ENCODE data around the gene WFIKKN1. TPM values are rescaled to one million over a fixed set of nuclear protein-coding genes. Genes with fewer than 3 reads are reported as not detected.

Gene WFIKKN1
- total RNA-seq, 1 donor: 0.27 TPM

- DNase-seq (ENCODE audit: low read depth in 2 of 3, low spot score in 2 of 3): no peak
Observed at GRCh38 chr16:681746-682427, 51.1 kb downstream of the WFIKKN1 start.

GRCh38 chr16:682493-683395, 52.0 kb downstream of the WFIKKN1 start:
- no peak for DNase-seq (ENCODE audit: low read depth in 2 of 3, low spot score in 2 of 3)

- no peak for DNase-seq (ENCODE audit: low read depth in 2 of 3, low spot score in 2 of 3)
Observed at GRCh38 chr16:683396-684070, 52.7 kb downstream of the WFIKKN1 start.

Other genes starting within 250 kb of the WFIKKN1 start
- gene PGAP6, start 249.0 kb upstream of the WFIKKN1 start, total RNA-seq: 88.3 TPM
- gene NME4, start 233.8 kb upstream of the WFIKKN1 start, total RNA-seq: 170 TPM
- gene DECR2, start 229.1 kb upstream of the WFIKKN1 start, total RNA-seq: 13.5 TPM
- 23.4 TPM for gene RAB11FIP3, start 205.3 kb upstream of the WFIKKN1 start, total RNA-seq
- gene CAPN15, start 103.3 kb upstream of the WFIKKN1 start, total RNA-seq: 59.2 TPM
- under 0.01 TPM for gene PRR35, start 70.6 kb upstream of the WFIKKN1 start, total RNA-seq
- gene NHLRC4, start 64.0 kb upstream of the WFIKKN1 start, total RNA-seq: 14.3 TPM
- gene PIGQ, start 61.0 kb upstream of the WFIKKN1 start, total RNA-seq: 36.9 TPM
- gene RAB40C, start 40.9 kb upstream of the WFIKKN1 start, total RNA-seq: 33.4 TPM
- gene METTL26, start 5.3 kb downstream of the WFIKKN1 start, total RNA-seq: 101 TPM
- 20.5 TPM for gene MCRIP2, start 10.8 kb downstream of the WFIKKN1 start, total RNA-seq
- gene WDR90, start 18.4 kb downstream of the WFIKKN1 start, total RNA-seq: 25.9 TPM
- 44.7 TPM for gene RHOT2, start 37.1 kb downstream of the WFIKKN1 start, total RNA-seq
- gene RHBDL1, start 44.7 kb downstream of the WFIKKN1 start, total RNA-seq: 0.54 TPM
- gene STUB1, start 49.4 kb downstream of the WFIKKN1 start, total RNA-seq: 73.2 TPM
- gene JMJD8, start 53.3 kb downstream of the WFIKKN1 start, total RNA-seq: 68.9 TPM
- 7.0 TPM for gene WDR24, start 59.4 kb downstream of the WFIKKN1 start, total RNA-seq
- gene FBXL16, start 74.8 kb downstream of the WFIKKN1 start, total RNA-seq: 0.54 TPM
- 5.1 TPM for gene METRN, start 84.1 kb downstream of the WFIKKN1 start, total RNA-seq
- gene ANTKMT, start 90.2 kb downstream of the WFIKKN1 start, total RNA-seq: 25.3 TPM
- gene CCDC78, start 95.5 kb downstream of the WFIKKN1 start, total RNA-seq: 2.7 TPM
- 22.6 TPM for gene HAGHL, start 96.1 kb downstream of the WFIKKN1 start, total RNA-seq
- gene CIAO3, start 110.0 kb downstream of the WFIKKN1 start, total RNA-seq: 72.2 TPM
- gene MSLN, start 129.7 kb downstream of the WFIKKN1 start, total RNA-seq: under 0.01 TPM
- 42.5 TPM for gene RPUSD1, start 157.4 kb downstream of the WFIKKN1 start, total RNA-seq
- gene CHTF18, start 157.6 kb downstream of the WFIKKN1 start, total RNA-seq: 25.3 TPM
- gene GNG13, start 169.7 kb downstream of the WFIKKN1 start, total RNA-seq: not detected

Data from hematopoietic multipotent progenitor cell (in vitro differentiated cells).